Sigmoid colon (tissue), 7 donors: ENCODE data around the gene OGFRL1. TPM values are rescaled to one million over a fixed set of nuclear protein-coding genes. Genes with fewer than 3 reads are reported as not detected.

Experiments used
- DNase-seq: peaks from one replicate; pipeline ENCODE4 v3.0.0-alpha.2; 2019
- H3K27ac ChIP-seq, 4 donors: fragments of 200-600 bp; sonication (generic); one replicate each; pipeline ENCODE4 v1.5.1; 2016 to 2019; ENCODE audit warnings: mild to moderate bottlenecking in 1 of 4
- H3K27me3 ChIP-seq, 3 donors: fragments of 200-600 bp; sonication (generic); one replicate each; pipeline ENCODE4 v1.5.1; 2019; ENCODE audit warnings: mild to moderate bottlenecking in 1 of 3
- H3K36me3 ChIP-seq, 4 donors: fragments of 200-600 bp; sonication (generic); one replicate each; pipeline ENCODE4 v1.5.1; 2016 to 2019
- H3K4me1 ChIP-seq, 4 donors: fragments of 200-600 bp; sonication (generic); one replicate each; pipeline ENCODE4 v1.5.1; 2017 to 2019
- H3K4me3 ChIP-seq, 4 donors: fragments of 200-600 bp; sonication (generic); one replicate each; pipeline ENCODE4 v1.5.1; 2017 to 2019; ENCODE audit warnings: mild to moderate bottlenecking in 2 of 4, moderate library complexity in 1 of 4
- H3K9me3 ChIP-seq, 4 donors: fragments of 200-600 bp in 3 of 4; sonication (generic) in 3 of 4; one replicate each; pipeline versions ENCODE4 v1.5.1 to v1.6.1; 2013 to 2019
- EP300 ChIP-seq, 4 donors: sonication (generic); formaldehyde crosslinking; IDR thresholded peaks; one replicate each; pipeline ENCODE4 v1.6.1; 2017; ENCODE audit warnings: antibody characterized with exemption in 4 of 4
- POLR2A ChIP-seq, 2 donors: fragments of 450-650 bp; IDR thresholded peaks; one replicate each; pipeline ENCODE4 v1.6.1; 2016; ENCODE audit warnings: antibody characterized with exemption in 2 of 2, mild to moderate bottlenecking in 2 of 2, moderate library complexity in 2 of 2
- POLR2AphosphoS5 ChIP-seq, 4 donors: sonication (generic); formaldehyde crosslinking; IDR thresholded peaks; one replicate each; pipeline ENCODE4 v1.6.1; 2017; ENCODE audit warnings: antibody characterized with exemption in 4 of 4
- WGBS, 2 donors: extraction: QIAGEN DNeasy Blood & Tissue Kit; methylation state at CpG; one replicate each; pipeline ENCODE4 v1.1.7; 2013; 5-methylcytosine and 5-hydroxymethylcytosine counted together
- intact Hi-C: fragments of 100-400 bp; cut with DNase I; formaldehyde crosslinking; loops from one replicate; pipeline ENCODE4 v1.15.1; 2023
- polyA plus RNA-seq, 3 donors: library from polyadenylated mRNA; stranded (reverse); fragments of 200-250 nt; gene quantifications; one replicate each; pipeline ENCODE4 v1.2.3, GENCODE V29; 2013
- total RNA-seq, 4 donors: library from RNA; depleted of rRNA; stranded (reverse); fragments of >200 nt; gene quantifications; one replicate each; pipeline ENCODE4 v1.1.0, GENCODE V29; 2016
- TF ChIP-seq, protein P1 (sequence below), 4 experiments: fragments of 450-650 bp in 3 of 4; fragments of 200-600 bp in 1 of 4; IDR thresholded peaks; one replicate each; pipeline ENCODE4 v1.5.1; 2016 to 2019; ENCODE audit warnings: antibody characterized with exemption in 4 of 4, mild to moderate bottlenecking in 3 of 4, moderate library complexity in 2 of 4
- donor health status: healthy with polysubstance abuse.
- donor health status: Bipolar disorder and iron deficiency.
- donor health status: healthy.

Gene OGFRL1
- total and polyA plus RNA-seq, 7 donors: 3.2 to 58.5 (median 23.0) TPM

DNA sequence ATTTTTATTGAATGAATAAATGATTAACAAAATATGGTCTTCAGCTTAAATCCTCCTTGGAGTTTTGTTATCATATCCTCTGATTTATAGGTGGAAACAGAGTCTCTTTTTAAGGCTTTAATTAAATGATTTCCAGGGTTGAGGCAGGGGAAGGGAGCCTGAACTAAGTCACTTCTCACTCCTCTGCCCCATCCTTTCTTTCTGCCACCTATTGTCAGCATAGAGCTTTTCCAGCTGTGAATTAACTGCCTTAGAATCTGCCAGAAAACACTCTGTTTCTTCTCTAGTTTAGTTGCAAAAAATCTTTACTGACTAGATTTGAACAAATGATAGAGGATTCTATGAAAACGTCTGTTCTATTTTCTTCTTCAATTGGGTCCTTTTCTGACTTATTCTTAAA, 9.8 kb downstream of the OGFRL1 start:
- Histone ChIP-seq H3K27ac (no peak overlapping the region), H3K27me3 (no peaks in the 10 kb centered on the region), H3K4me3 (no peak overlapping the region), H3K36me3 (peaks cover 0 to 42% (median 3%) of the 10 kb centered on the region in 4 donors), H3K4me1 (no peaks in the 10 kb centered on the region), H3K9me3 (no peaks in the 10 kb centered on the region)
- WGBS, 2 donors: 75 to 89% methylated on average over 1 of the region's 1 CpG
- TF ChIP-seq, protein P1, sequence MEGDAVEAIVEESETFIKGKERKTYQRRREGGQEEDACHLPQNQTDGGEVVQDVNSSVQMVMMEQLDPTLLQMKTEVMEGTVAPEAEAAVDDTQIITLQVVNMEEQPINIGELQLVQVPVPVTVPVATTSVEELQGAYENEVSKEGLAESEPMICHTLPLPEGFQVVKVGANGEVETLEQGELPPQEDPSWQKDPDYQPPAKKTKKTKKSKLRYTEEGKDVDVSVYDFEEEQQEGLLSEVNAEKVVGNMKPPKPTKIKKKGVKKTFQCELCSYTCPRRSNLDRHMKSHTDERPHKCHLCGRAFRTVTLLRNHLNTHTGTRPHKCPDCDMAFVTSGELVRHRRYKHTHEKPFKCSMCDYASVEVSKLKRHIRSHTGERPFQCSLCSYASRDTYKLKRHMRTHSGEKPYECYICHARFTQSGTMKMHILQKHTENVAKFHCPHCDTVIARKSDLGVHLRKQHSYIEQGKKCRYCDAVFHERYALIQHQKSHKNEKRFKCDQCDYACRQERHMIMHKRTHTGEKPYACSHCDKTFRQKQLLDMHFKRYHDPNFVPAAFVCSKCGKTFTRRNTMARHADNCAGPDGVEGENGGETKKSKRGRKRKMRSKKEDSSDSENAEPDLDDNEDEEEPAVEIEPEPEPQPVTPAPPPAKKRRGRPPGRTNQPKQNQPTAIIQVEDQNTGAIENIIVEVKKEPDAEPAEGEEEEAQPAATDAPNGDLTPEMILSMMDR (IDR thresholded peaks at IDR 0.05): no peak
- TF ChIP-seq POLR2A (IDR thresholded peaks at IDR 0.05) (no peak), POLR2AphosphoS5 (IDR thresholded peaks at IDR 0.05) (no peak), EP300 (IDR thresholded peaks at IDR 0.05) (no peak)
- intact Hi-C loops: no loop called here
- no peak for DNase-seq

DNA sequence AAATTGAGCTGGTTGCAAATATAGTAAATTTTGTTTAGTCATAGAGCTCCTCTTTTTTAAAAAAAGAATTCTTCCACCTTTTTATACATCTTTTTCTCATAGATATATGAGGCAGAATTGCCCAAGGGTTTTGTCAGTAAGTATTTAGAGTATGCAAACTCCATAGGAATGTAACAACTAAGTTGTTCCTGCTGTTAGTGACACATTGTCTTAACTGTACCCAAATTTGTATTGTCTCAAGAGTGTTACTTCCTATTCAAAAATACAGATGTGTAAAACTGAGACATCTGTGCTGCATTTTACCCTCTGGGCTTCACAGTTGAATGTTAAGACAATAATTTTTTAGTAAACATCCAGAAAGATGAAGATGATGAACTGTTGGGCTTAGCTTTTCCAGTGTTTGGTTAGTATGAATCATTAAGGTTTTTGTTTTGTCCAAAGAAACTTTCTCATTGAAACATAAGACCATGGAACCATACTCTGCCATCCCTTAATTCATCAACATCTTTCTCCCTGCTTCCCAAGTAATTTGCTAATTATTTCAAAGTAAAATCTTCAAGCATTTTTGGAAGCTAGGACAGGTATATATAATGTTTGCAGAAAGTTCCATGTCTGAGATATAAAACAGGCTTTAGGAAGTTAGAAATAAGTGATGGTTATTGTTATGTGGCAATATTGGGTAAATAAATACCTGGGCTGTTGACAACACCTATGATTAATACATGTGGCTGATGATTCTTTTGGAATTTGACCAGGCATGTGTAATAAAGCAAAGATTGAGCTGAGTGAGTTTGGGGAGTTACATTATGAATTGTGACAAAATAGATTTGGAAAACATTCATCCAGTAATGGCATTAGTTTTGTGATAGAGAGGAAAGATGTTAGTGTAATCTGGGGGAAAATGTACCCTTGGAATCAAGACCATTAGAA, 11.2 kb downstream of the OGFRL1 start:
- H3K27me3 ChIP-seq: no peaks in the 10 kb centered on the region
- intact Hi-C loops: no loop called here
- peaks cover 0 to 31% (median 3%) of the 10 kb centered on the region in 4 donors for H3K36me3 ChIP-seq
- H3K4me1 ChIP-seq: no peaks in the 10 kb centered on the region
- H3K27ac ChIP-seq: no peak overlapping the region
- no peaks in the 10 kb centered on the region for H3K9me3 ChIP-seq
- H3K4me3 ChIP-seq: no peak overlapping the region
- no peak for DNase-seq
- TF ChIP-seq EP300 (IDR thresholded peaks at IDR 0.05): no peak

DNA sequence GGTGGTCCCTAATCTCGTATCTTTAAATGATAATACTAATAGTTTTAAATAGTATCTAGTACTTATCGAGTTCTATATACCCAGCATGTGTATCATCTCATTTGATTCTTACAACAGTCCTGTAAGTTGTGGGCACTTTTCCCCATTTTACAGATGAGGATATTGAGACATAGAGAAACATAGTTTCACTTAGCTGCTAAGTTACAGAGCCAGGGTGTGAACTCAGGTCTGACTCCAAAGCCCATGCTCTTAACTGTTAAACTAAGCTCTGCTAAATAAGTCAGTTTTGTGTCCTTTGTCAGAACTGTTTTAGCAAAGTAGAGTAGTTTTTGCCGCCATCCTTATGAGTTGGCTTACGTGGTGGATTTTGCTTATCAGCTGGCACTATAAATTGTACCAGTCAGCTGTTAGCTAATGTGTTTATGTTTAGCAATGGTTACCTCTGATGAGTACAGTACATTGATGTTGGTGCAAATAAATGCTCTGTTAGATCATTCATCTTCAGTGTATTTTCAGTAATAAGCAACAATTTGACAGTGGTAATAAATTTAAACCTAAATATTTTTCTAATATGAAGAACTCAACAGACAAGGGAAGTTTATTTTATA, 12.1 kb downstream of the OGFRL1 start:
- Histone ChIP-seq H3K27me3 (no peaks in the 10 kb centered on the region), H3K4me1 (no peaks in the 10 kb centered on the region), H3K36me3 (peaks cover 0 to 25% (median 0%) of the 10 kb centered on the region in 4 donors), H3K27ac (no peak overlapping the region), H3K4me3 (no peak overlapping the region), H3K9me3 (no peaks in the 10 kb centered on the region)
- WGBS, 2 donors: 95 to 96% methylated on average over 4 of the region's 4 CpGs
- TF ChIP-seq EP300 (IDR thresholded peaks at IDR 0.05) (no peak), POLR2A (IDR thresholded peaks at IDR 0.05) (no peak), POLR2AphosphoS5 (IDR thresholded peaks at IDR 0.05) (no peak)
- TF ChIP-seq, protein P1 (IDR thresholded peaks at IDR 0.05): no peak
- intact Hi-C loops: no loop called here
- DNase-seq: no peak

DNA sequence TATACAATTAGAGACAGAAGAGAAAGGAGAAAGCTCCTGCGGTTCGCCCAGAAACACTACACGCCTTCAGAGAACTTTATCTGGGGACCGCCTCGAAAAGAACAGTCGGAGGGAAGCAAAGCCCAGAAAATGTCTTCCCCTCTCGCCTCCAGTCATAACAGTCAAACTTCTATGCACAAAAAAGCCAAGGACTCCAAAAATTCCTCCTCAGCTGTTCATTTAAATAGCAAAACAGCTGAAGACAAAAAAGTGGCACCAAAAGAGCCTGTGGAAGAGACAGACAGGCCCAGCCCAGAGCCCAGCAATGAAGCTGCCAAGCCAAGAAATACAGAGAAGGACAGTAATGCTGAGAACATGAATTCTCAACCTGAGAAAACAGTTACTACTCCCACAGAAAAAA, 12.9 kb downstream of the OGFRL1 start:
- H3K9me3 ChIP-seq: no peaks in the 10 kb centered on the region
- peaks cover 0 to 17% (median 0%) of the 10 kb centered on the region in 4 donors for H3K36me3 ChIP-seq
- no peak overlapping the region for H3K4me3 ChIP-seq
- 93 to 95% methylated on average over 7 of the region's 7 CpGs for whole genome bisulfite sequencing, 2 donors
- no peak for DNase-seq
- TF ChIP-seq POLR2A (IDR thresholded peaks at IDR 0.05): no peak
- TF ChIP-seq, protein P1 (IDR thresholded peaks at IDR 0.05): no peak
- no peak for TF ChIP-seq EP300 (IDR thresholded peaks at IDR 0.05)
- TF ChIP-seq POLR2AphosphoS5 (IDR thresholded peaks at IDR 0.05): no peak
- H3K27me3 ChIP-seq: no peaks in the 10 kb centered on the region
- H3K27ac ChIP-seq: peak overlapping the region in 1 of 4 donors; percentile 5
- intact Hi-C loops: no loop called here
- no peaks in the 10 kb centered on the region for H3K4me1 ChIP-seq

DNA sequence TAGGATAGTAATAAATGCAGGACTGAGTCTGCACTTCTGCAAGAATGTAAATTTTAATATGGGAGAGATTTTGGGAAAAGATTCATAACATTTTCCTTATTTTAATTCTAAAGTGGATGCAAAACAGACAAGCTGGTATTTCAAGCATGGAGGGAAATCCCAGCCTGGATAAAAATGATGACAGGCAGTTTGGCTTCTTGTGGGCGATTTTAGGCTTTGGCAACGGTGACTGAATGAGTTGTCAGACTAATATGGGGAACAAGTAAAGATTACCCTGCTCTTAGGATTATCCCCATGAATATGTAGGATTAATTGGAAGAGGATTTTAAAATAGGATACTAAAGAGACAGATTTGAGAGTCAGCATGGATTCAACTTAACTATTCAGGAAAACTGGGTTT, 21.0 kb downstream of the OGFRL1 start:
- Histone ChIP-seq H3K4me1 (no peaks in the 10 kb centered on the region), H3K36me3 (peaks cover 0 to 4% (median 0%) of the 10 kb centered on the region in 4 donors), H3K27me3 (no peaks in the 10 kb centered on the region), H3K4me3 (no peak overlapping the region), H3K9me3 (no peaks in the 10 kb centered on the region), H3K27ac (no peak overlapping the region)
- TF ChIP-seq, protein P1 (IDR thresholded peaks at IDR 0.05): no peak
- no peak for TF ChIP-seq POLR2AphosphoS5 (IDR thresholded peaks at IDR 0.05)
- no peak for TF ChIP-seq POLR2A (IDR thresholded peaks at IDR 0.05)
- no peak for DNase-seq
- 67 to 80% methylated on average over 2 of the region's 2 CpGs for WGBS, 2 donors
- intact Hi-C loops: no loop called here
